Fibroblast of villous mesenchyme (primary cell): ENCODE measurements around the gene GRIA1. TPM values are rescaled to one million over a fixed set of nuclear protein-coding genes. Genes with fewer than 3 reads are reported as not detected.

Source experiments
- DNase-seq: peaks from one replicate; pipeline ENCODE4 v3.0.0-alpha.2; 2010; ENCODE audit warnings: low read depth
- H3K4me3 ChIP-seq: 2 replicates; pipeline ENCODE4 v1.5.1; 2011; ENCODE audit warnings: low read depth, mild to moderate bottlenecking, low read length
- CTCF ChIP-seq: IDR thresholded peaks from 2 replicates; pipeline ENCODE4 v1.5.1; 2012; ENCODE audit warnings: low read depth, mild to moderate bottlenecking, low read length; ENCODE audit not compliant: insufficient read depth
- total RNA-seq: library from RNA; depleted of rRNA; stranded (reverse); fragments of >200 nt; gene quantifications from 2 replicates; pipeline ENCODE4 v1.2.3, GENCODE V29; 2012

GRIA1 gene
- total RNA-seq, 1 donor, result 22.5 TPM

GRCh38 chr5:153459051-153459743 lies 31.3 kb upstream of the GRIA1 start:
- no peak for TF ChIP-seq CTCF
- peak; percentile 8 for DNase-seq
- H3K4me3 ChIP-seq, result no peak overlapping the region

- TF ChIP-seq CTCF, result no peak
- H3K4me3 ChIP-seq, result no peak overlapping the region
- no peak for DNase-seq
Measured at GRCh38 chr5:153460421-153460820, 30.0 kb upstream of the GRIA1 start.

GRCh38 chr5:153461341-153461740 lies 29.1 kb upstream of the GRIA1 start:
- no peak for DNase-seq
- no peak overlapping the region for H3K4me3 ChIP-seq
- TF ChIP-seq CTCF, result no peak

DNA sequence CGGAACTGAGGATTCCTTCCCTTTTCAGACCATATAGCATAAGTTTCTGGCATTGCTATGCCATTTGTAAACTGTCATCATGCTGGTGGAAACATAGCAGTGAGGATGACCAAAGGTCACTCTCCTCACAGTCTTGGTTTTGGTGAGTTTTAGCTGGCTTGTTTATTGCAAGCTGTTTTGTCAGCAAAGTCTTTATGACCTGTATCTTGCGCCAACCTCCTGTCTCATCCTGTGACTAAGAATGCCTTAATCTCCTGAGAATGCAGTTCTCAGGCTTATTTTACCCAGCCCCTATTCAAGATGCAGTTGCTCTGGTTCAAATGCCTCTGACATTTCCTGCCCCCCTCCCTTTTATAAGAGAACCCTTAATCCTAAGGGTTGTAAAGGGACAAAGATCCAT lies 26.7 kb upstream of the GRIA1 start:
- peak; percentile 95 for DNase-seq
- TF ChIP-seq CTCF, result no peak
- H3K4me3 ChIP-seq, result no peak overlapping the region

GRCh38 chr5:153467546-153467945 lies 22.9 kb upstream of the GRIA1 start:
- no peak for DNase-seq
- H3K4me3 ChIP-seq, result no peak overlapping the region
- no peak for TF ChIP-seq CTCF

DNA sequence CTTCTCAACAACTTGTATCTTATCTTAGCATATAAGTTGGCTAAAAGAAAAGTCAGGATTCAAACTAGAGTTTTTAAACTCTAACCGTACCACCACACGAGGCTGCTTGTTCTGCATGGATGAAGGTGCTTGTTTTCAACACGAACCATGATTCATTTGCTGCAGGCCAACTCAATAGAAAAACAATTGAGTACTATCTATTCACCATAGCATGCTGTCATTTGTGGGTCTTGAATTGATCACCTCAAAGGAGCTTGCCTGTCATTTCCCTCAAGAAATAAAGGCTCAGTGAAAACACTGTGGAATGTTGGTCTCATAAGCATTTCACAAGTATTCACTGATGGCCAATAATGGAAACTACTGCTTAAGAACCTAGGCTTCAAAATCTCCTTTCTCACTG lies 21.0 kb upstream of the GRIA1 start:
- H3K4me3 ChIP-seq, result no peak overlapping the region
- no peak for DNase-seq

More for the DNA sequence above, 21.0 kb upstream of the GRIA1 start:
- no peak for TF ChIP-seq CTCF
